ENCODE measurements around the gene ATF6. TPM values are rescaled to one million over a fixed set of nuclear protein-coding genes. Genes with fewer than 3 reads are reported as not detected.

The ATF6 gene
- total and polyA plus RNA-seq, 2 donors (not counting 1 experiment from before 2014, with no cell fraction given): 5.7 to 26.6 TPM

DNA sequence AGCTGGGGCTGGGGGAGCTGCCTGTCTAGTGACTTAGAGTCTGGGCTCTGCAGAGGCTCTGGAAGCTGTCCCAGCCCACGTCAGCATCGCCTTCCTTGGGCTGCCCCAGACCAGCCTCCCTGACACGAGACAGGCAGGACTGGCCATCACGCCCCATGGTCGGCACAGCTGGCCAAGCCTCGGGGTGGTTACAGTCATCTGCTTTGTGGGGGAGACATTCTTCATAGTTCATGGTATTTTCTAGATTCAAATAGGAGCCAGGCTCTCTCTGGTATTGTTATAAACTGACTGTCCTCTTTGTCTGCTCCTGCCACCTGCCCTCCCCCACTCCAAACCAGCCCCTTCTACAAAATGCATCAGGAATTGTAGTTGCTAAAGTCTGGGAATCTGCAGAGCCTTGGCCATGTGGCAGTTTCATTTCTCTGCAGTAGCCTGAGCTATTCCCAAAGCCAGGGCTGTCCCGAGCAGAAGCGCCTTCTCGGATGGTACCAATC is 228.1 kb downstream of the ATF6 start:
- DNase-seq (no peak), ATAC-seq (ENCODE audit: low read depth) (no peak)
- H3K4me1 Mint-ChIP-seq: no peaks in the 10 kb centered on the region
- intact Hi-C loops (cut with micrococcal nuclease): no loop called here
- peaks cover 0 to 5% (median 0%) of the 10 kb centered on the region in 3 donors for H3K9me3 ChIP-seq (ENCODE audit: control extremely low read depth in 1 of 3, control insufficient read depth in 2 of 3, insufficient read depth in 1 of 3, low read length in 2 of 3)
- H3K27me3 ChIP-seq (replicated peaks in 1 of 4; ENCODE audit: control extremely low read depth in 1 of 4, control insufficient read depth in 3 of 4, insufficient read depth in 4 of 4, low read length in 3 of 4): no peaks in the 10 kb centered on the region
- no peak overlapping the region for H2AFZ ChIP-seq (ENCODE audit: insufficient read depth, low read depth, low read length, poor library complexity, severe bottlenecking)
- peaks cover 21% of the 10 kb centered on the region for H3K27me3 Mint-ChIP-seq
- H3K36me3 ChIP-seq (replicated peaks in 1 of 2; ENCODE audit: control extremely low read depth in 1 of 2, control insufficient read depth in 1 of 2, extremely low read depth in 1 of 2, insufficient read depth in 2 of 2, low read length in 1 of 2): no peaks in the 10 kb centered on the region
- WGBS (ENCODE audit: insufficient coverage): 92% methylated on average over 7 of the region's 9 CpGs
- POLR2A ChIA-PET: no interaction called here
- H3K79me2 ChIP-seq (ENCODE audit: control insufficient read depth, insufficient read depth, low read length): no peaks in the 10 kb centered on the region
- no peaks in the 10 kb centered on the region for H3K4me1 ChIP-seq (ENCODE audit: control insufficient read depth in 2 of 2, insufficient read depth in 2 of 2, low read length in 2 of 2)
- no peak overlapping the region for H3K9ac ChIP-seq (ENCODE audit: low read length)
- CTCF ChIA-PET: no interaction called here
- H3K27ac ChIP-seq (ENCODE audit: low read length in 2 of 2): no peak overlapping the region
- H4K20me1 ChIP-seq (ENCODE audit: control insufficient read depth, insufficient read depth, low read length, poor library complexity, severe bottlenecking): no peaks in the 10 kb centered on the region
- no peak overlapping the region for H3K4me2 ChIP-seq (replicated peaks; ENCODE audit: low read depth, low read length, poor library complexity, severe bottlenecking)
- H3K4me3 Mint-ChIP-seq: no peak overlapping the region
- no peak for TF ChIP-seq EZH2 (IDR thresholded peaks at IDR 0.05; ENCODE audit: borderline replicate concordance, insufficient read depth, low read depth, low read length, poor library complexity, severe bottlenecking)
- TF ChIP-seq, protein P1, sequence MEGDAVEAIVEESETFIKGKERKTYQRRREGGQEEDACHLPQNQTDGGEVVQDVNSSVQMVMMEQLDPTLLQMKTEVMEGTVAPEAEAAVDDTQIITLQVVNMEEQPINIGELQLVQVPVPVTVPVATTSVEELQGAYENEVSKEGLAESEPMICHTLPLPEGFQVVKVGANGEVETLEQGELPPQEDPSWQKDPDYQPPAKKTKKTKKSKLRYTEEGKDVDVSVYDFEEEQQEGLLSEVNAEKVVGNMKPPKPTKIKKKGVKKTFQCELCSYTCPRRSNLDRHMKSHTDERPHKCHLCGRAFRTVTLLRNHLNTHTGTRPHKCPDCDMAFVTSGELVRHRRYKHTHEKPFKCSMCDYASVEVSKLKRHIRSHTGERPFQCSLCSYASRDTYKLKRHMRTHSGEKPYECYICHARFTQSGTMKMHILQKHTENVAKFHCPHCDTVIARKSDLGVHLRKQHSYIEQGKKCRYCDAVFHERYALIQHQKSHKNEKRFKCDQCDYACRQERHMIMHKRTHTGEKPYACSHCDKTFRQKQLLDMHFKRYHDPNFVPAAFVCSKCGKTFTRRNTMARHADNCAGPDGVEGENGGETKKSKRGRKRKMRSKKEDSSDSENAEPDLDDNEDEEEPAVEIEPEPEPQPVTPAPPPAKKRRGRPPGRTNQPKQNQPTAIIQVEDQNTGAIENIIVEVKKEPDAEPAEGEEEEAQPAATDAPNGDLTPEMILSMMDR (IDR thresholded peaks at IDR 0.05): no peak
- no peaks in the 10 kb centered on the region for H3K9me3 Mint-ChIP-seq (ENCODE audit: insufficient read depth)
- no peak overlapping the region for H3K4me3 ChIP-seq (ENCODE audit: control extremely low read depth in 1 of 5, extremely low read depth in 1 of 5, insufficient read depth in 1 of 5, low read depth in 2 of 5, low read length in 4 of 5)
- no peak overlapping the region for H3K27ac Mint-ChIP-seq

DNA sequence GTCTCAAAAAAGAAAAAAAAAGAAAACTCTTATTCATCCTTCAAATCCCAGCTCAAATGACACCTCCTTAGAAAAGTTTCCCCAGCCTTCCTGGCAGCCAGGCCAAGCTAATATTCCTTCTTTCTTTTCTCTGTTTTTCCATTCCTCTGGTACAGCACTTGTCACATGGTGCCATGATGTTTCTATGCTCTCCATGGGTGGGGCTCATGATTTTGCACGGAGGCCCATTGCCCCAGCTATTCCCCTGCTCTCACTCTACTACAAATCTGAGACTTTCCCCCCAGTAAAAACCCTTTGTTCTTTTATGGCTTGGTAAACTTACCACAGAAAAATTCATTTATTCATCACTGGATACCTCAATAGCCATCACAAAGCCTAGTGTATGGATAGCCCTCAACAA is 231.0 kb downstream of the ATF6 start:
- H3K4me3 Mint-ChIP-seq: no peak overlapping the region
- H3K4me3 ChIP-seq (ENCODE audit: control extremely low read depth in 1 of 5, extremely low read depth in 1 of 5, insufficient read depth in 1 of 5, low read depth in 2 of 5, low read length in 4 of 5): no peak overlapping the region

More for the DNA sequence above, 231.0 kb downstream of the ATF6 start:
- CTCF ChIA-PET: no interaction called here
- H2AFZ ChIP-seq (ENCODE audit: insufficient read depth, low read depth, low read length, poor library complexity, severe bottlenecking): no peak overlapping the region
- intact Hi-C loops (cut with micrococcal nuclease): no loop called here
- WGBS (ENCODE audit: insufficient coverage): no CpG with 5 or more reads among the region's 1 CpG
- H3K27me3 ChIP-seq (replicated peaks in 1 of 4; ENCODE audit: control extremely low read depth in 1 of 4, control insufficient read depth in 3 of 4, insufficient read depth in 4 of 4, low read length in 3 of 4): no peaks in the 10 kb centered on the region
- Mint-ChIP-seq H3K27me3 (peaks cover 17% of the 10 kb centered on the region), H3K4me1 (no peaks in the 10 kb centered on the region), H3K27ac (no peak overlapping the region), H3K9me3 (ENCODE audit: insufficient read depth) (no peaks in the 10 kb centered on the region)
- H3K36me3 ChIP-seq (replicated peaks in 1 of 2; ENCODE audit: control extremely low read depth in 1 of 2, control insufficient read depth in 1 of 2, extremely low read depth in 1 of 2, insufficient read depth in 2 of 2, low read length in 1 of 2): no peaks in the 10 kb centered on the region
- ATAC-seq (ENCODE audit: low read depth): no peak
- H3K4me1 ChIP-seq (ENCODE audit: control insufficient read depth in 2 of 2, insufficient read depth in 2 of 2, low read length in 2 of 2): no peaks in the 10 kb centered on the region
- no peak for TF ChIP-seq EZH2 (IDR thresholded peaks at IDR 0.05; ENCODE audit: borderline replicate concordance, insufficient read depth, low read depth, low read length, poor library complexity, severe bottlenecking)
- TF ChIP-seq, protein P1 (IDR thresholded peaks at IDR 0.05): no peak
- DNase-seq: no peak
- H3K9ac ChIP-seq (ENCODE audit: low read length): no peak overlapping the region
- no peak overlapping the region for H3K4me2 ChIP-seq (replicated peaks; ENCODE audit: low read depth, low read length, poor library complexity, severe bottlenecking)
- no peaks in the 10 kb centered on the region for H3K79me2 ChIP-seq (ENCODE audit: control insufficient read depth, insufficient read depth, low read length)
- peaks cover 0 to 5% (median 0%) of the 10 kb centered on the region in 3 donors for H3K9me3 ChIP-seq (ENCODE audit: control extremely low read depth in 1 of 3, control insufficient read depth in 2 of 3, insufficient read depth in 1 of 3, low read length in 2 of 3)
- no peaks in the 10 kb centered on the region for H4K20me1 ChIP-seq (ENCODE audit: control insufficient read depth, insufficient read depth, low read length, poor library complexity, severe bottlenecking)
- no peak overlapping the region for H3K27ac ChIP-seq (ENCODE audit: low read length in 2 of 2)
- POLR2A ChIA-PET: no interaction called here
